Right lung (tissue), 10 donors: ENCODE data around the gene APC2. TPM values are rescaled to one million over a fixed set of nuclear protein-coding genes. Genes with fewer than 3 reads are reported as not detected.

Experiments used
- DNase-seq, 2 donors: peaks; one replicate each; pipeline ENCODE4 v3.0.0-alpha.2; 2013
- long read RNA-seq, 8 donors: transcript quantifications; one replicate each; lab custom pipeline, GENCODE V29; 2026
- polyA plus RNA-seq, 5 donors: library from polyadenylated mRNA; unstranded; fragments of 120-200 nt; gene quantifications; one replicate each; pipeline versions ENCODE4 v1.2.1 to v1.2.3, GENCODE V29; 2013; ENCODE audit warnings: inconsistent platforms in 1 of 5, low replicate concordance in 1 of 5; ENCODE audit not compliant: insufficient read length in 5 of 5, insufficient read depth in 1 of 5

APC2 gene
- polyA plus RNA-seq = 1 to 10 TPM in 2 of 5 donors, under 1 TPM in 3; 0.57 to 1.2 (median 0.71) TPM
- long read RNA-seq, donor 1 = 0 reads
- long read RNA-seq, donor 2, partial matches to known transcripts = 8 of 20 reads
- long read RNA-seq, donor 2, other reads (novel, unspliced or antisense) = 12 of 20 reads
- long read RNA-seq, donor 3 = 0 reads
- long read RNA-seq, donor 4, partial matches to known transcripts = 0 of 17 reads
- long read RNA-seq, donor 4, other reads (novel, unspliced or antisense) = 17 of 17 reads
- long read RNA-seq, donor 5, partial matches to known transcripts = 0 of 27 reads
- long read RNA-seq, donor 5, other reads (novel, unspliced or antisense) = 27 of 27 reads
- long read RNA-seq, donor 6, partial matches to known transcripts = 0 of 29 reads
- long read RNA-seq, donor 6, other reads (novel, unspliced or antisense) = 29 of 29 reads
- long read RNA-seq, donor 7, partial matches to known transcripts = 0 of 45 reads
- long read RNA-seq, donor 7, other reads (novel, unspliced or antisense) = 45 of 45 reads
- long read RNA-seq, donor 8, partial matches to known transcripts = 0 of 7 reads
- long read RNA-seq, donor 8, other reads (novel, unspliced or antisense) = 7 of 7 reads

- no peak for DNase-seq
Observed at GRCh38 chr19:1449467-1450442, at the start of gene APC2. Gene APC2 (plus strand): TSS chr19:1450121. CDS start chr19:1453002, 2,881 bp downstream.

- DNase-seq = no peak
Observed at GRCh38 chr19:1400281-1401137, 49.4 kb upstream of the APC2 start.

- DNase-seq = no peak
Observed at GRCh38 chr19:1401138-1401888, 48.6 kb upstream of the APC2 start, which contains the start of gene GAMT. Gene GAMT (minus strand): TSS chr19:1401542. CDS start chr19:1401476, 66 bp downstream.

- no peak for DNase-seq
Observed at GRCh38 chr19:1401889-1402217, 48.1 kb upstream of the APC2 start.

GRCh38 chr19:1402411-1403070 is 47.4 kb upstream of the APC2 start:
- DNase-seq = no peak

- DNase-seq = peak; percentile 99 to 100
Observed at GRCh38 chr19:1406774-1407527, 43.0 kb upstream of the APC2 start.

- no peak for DNase-seq
Observed at GRCh38 chr19:1407528-1408299, 42.2 kb upstream of the APC2 start, which contains the start of gene DAZAP1. Gene DAZAP1 (plus strand): TSS chr19:1407586. CDS start chr19:1407774, 188 bp downstream.

- DNase-seq = no peak
Observed at GRCh38 chr19:1408300-1409203, 41.4 kb upstream of the APC2 start.

GRCh38 chr19:1409204-1410005 is 40.5 kb upstream of the APC2 start:
- DNase-seq = no peak

GRCh38 chr19:1410136-1410786 is 39.7 kb upstream of the APC2 start:
- no peak for DNase-seq

- no peak for DNase-seq
Observed at GRCh38 chr19:1410789-1411188, 39.1 kb upstream of the APC2 start.

- DNase-seq = no peak
Observed at GRCh38 chr19:1411255-1412191, 38.4 kb upstream of the APC2 start.

GRCh38 chr19:1412323-1412923 is 37.5 kb upstream of the APC2 start:
- DNase-seq = no peak
